GM20431 (cell line): Measurements from ENCODE around the gene PCNX3.

Source experiments
- in situ Hi-C: fragments of 300-500 bp; cut with MseI, MboI; formaldehyde crosslinking; loops from one replicate; pipeline ENCODE4 v1.15.0; 2020; ENCODE audit warnings: low sequenced_read_pairs; ENCODE audit not compliant: unreplicated experiment

The PCNX3 gene

DNA sequence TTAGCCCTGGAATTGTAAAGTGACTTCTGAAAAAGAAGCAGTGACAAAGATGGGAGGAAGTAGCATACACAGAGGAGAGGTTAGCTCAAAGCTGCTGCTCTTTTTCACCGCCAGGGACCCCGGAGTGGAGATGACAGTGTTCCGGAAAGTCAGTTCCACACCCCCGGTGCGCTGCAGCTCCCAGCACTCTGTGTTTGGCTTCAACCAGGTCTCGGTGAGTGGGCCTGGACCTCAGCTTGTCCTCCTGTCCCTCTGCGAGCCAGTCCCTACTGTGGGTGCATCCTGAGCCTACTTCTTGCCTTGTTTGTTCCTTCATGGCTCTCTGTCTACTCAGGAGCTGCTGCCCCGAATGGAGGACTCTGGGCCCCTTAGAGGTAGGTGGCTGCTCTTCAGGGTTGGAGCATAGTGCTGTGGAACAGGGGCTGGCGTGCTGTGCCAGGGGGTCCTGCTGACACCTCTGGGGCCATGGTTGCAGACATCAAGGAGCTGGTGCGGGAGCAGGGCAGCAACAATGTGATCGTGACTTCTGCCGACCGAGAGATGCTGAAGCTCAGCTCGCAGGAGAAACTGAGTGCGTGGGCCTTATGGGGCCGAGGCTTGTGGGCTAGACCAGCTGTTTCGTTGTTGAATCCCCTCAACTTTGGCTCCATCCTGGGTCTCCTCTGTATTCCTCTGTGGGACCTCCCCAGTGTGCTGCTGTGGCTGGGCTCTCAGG, 1.7 kb downstream of the PCNX3 start:
- in situ Hi-C loops, result no loop called here

DNA sequence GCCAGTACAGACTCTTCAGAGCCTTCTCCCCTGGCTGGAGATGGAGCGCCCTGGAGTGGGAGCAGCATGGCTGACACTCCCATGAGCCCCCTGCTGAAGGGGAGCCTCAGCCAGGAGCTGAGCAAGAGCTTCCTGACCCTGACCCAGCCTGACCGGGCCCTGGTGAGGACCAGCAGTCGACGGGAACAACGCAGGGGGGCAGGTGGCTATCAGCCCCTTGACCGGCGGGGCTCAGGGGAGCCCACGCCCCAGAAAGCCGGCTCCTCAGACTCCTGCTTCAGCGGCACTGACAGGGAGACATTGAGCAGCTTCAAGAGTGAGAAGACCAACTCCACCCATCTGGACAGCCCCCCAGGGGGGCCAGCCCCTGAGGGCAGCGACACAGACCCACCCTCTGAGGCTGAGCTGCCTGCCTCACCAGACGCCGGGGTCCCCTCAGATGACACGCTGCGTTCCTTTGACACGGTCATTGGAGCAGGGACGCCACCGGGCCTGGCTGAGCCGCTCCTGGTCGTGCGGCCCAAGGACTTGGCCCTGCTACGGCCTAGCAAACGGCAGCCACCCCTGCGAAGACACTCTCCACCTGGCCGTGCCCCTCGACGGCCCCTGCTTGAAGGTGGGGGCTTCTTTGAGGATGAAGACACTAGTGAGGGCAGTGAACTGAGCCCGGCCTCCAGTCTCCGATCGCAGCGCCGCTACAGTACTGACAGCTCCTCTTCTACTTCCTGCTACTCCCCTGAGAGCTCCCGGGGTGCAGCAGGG, 2.6 kb downstream of the PCNX3 start:
- in situ Hi-C loops, result no loop called here

DNA sequence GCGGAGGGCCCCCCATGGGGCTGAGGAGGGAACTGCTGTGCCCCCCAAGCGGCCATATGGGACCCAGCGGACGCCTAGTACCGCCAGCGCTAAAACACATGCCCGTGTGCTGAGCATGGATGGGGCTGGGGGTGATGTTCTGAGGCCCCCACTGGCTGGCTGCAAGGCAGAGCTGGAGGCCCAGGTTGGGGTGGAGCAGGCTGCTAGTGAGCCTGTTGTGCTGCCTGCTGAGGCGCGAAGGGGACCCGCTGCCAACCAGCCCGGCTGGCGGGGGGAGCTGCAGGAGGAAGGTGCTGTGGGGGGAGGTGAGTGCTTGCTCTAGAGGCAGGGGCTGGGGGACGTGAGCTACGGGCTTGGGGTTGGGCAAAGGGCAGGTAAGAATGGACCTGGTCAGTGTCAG, 3.2 kb downstream of the PCNX3 start:
- in situ Hi-C loops, result no loop called here

DNA sequence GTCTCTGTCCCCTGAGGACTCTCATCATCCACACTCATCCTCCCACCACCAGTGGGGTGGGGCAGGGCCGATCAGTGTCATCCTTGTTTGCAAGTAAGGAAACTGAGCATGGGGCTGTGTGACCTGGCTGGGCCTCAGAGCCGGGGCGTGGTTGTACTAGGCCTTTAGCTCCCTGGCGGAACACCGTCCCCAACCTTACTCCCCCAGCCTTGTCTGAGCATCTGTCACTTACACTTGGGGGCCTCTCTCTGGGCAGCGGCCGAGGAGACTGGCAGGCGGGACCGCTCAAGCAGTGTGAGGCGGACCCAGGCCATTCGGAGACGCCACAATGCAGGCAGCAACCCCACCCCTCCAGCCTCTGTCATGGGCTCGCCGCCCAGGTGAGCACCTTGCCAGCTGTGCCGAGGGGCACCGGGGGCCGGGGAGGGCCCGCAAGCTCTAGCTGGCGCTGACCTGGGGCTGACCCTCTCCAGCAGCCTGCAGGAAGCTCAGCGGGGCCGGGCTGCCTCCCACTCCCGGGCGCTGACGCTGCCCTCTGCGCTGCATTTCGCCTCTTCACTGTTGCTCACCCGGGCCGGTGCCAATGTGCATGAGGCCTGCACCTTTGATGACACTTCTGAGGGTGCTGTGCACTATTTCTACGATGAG, 3.8 kb downstream of the PCNX3 start:
- in situ Hi-C loops, result no loop called here

GRCh38 chr11:65620666-65621065, 5.1 kb downstream of the PCNX3 start:
- in situ Hi-C loops, result no loop called here

DNA sequence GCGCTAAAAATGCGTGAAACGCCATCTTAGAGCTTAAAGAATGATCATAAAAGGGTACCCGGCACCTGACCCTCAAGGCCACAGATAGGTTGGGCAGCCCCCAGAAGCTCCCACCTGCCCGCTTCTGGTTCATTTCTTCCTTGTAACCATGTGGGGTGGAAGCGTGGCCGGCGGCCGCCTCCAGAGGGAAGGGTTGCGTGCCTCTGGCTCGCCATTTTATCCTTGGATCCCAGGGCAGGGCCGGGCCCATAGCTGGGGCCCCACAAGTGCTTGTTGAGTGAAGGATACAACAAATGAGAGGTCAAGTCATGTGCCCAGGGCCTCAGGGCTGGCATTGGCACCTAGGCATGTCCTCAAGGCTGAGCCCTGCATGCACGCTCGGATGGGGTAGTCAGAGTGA, 5.9 kb downstream of the PCNX3 start:
- in situ Hi-C loops, result no loop called here

- in situ Hi-C loops, result no loop called here
Observed at GRCh38 chr11:65622011-65622410, 6.4 kb downstream of the PCNX3 start.

GRCh38 chr11:65623177-65623576, 7.6 kb downstream of the PCNX3 start:
- in situ Hi-C loops, result no loop called here

- in situ Hi-C loops, result no loop called here
Observed at GRCh38 chr11:65623852-65624616, 8.5 kb downstream of the PCNX3 start.

GRCh38 chr11:65624931-65625627, 9.5 kb downstream of the PCNX3 start:
- in situ Hi-C loops, result no loop called here

- in situ Hi-C loops, result no loop called here
Observed at GRCh38 chr11:65625628-65626342, 10.2 kb downstream of the PCNX3 start.

GRCh38 chr11:65627202-65627601, 11.6 kb downstream of the PCNX3 start:
- in situ Hi-C loops, result no loop called here

- in situ Hi-C loops, result no loop called here
Observed at GRCh38 chr11:65629579-65629978, 14.0 kb downstream of the PCNX3 start.

DNA sequence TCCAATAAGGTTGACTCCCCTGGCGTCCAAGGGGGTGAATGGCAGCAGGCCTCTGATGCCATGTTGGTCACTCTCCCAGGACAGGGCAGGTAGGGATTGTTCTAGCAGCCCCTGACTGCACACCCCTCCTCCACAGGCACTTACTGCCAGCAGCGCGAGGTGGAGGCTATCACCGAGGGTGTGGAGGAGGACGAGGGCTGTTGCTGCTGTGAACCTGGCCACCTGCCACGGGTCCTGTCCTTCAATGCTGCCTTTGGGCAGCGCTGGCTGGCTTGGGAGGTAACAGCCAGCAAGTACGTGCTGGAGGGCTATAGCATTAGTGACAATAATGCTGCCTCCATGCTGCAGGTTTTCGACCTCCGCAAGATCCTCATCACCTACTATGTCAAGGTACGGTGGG, 14.6 kb downstream of the PCNX3 start:
- in situ Hi-C loops, result no loop called here

- in situ Hi-C loops, result no loop called here
Observed at GRCh38 chr11:65633390-65634108, 18.0 kb downstream of the PCNX3 start.

GRCh38 chr11:65634109-65634436, 18.5 kb downstream of the PCNX3 start:
- in situ Hi-C loops, result no loop called here

GRCh38 chr11:65634440-65634839, 18.9 kb downstream of the PCNX3 start:
- in situ Hi-C loops, result no loop called here

GRCh38 chr11:65634905-65635731, 19.5 kb downstream of the PCNX3 start:
- in situ Hi-C loops, result no loop called here
